H1 (cell line): Measurements from ENCODE around the gene C3. TPM values are rescaled to one million over a fixed set of nuclear protein-coding genes. Genes with fewer than 3 reads are reported as not detected.

Experiments used
- CTCF ChIA-PET: fragments of 300-600 bp; sonication (Branson Sonifier 250); formaldehyde crosslinking; loops from one replicate; lab custom pipeline; 2021; ENCODE audit not compliant: partially characterized antibody; lab: Charles Lee
- POLR2A ChIA-PET: fragments of 300-600 bp; sonication (Branson Sonifier 250); formaldehyde crosslinking; loops from one replicate; lab custom pipeline; 2021; ENCODE audit warnings: inconsistent platforms; ENCODE audit not compliant: partially characterized antibody; lab: Charles Lee
- DNase-seq, 2 experiments: peaks; one replicate each; pipeline versions ENCODE4 v3.0.0 to v3.0.0-alpha.2; 2010 to 2022; ENCODE audit warnings: low spot score in 2 of 2, low read depth in 1 of 2, mixed read lengths in 1 of 2
- FAIRE-seq: peaks from 2 replicates; lab custom pipeline; 2011; peaks lifted over from hg19 to GRCh38; lab: Jason Lieb, UNC
- H2AFZ ChIP-seq: 2 replicates; pipeline ENCODE4 v1.8.1; 2012; ENCODE audit warnings: low read length, inconsistent platforms
- H2AK5ac ChIP-seq: 2 replicates; pipeline ENCODE4 v1.6.1; 2013; ENCODE audit warnings: low read depth, low read length
- H2BK120ac ChIP-seq: replicated peaks from 2 replicates; pipeline ENCODE3; 2013; ENCODE audit warnings: low read depth, low read length, inconsistent platforms
- H2BK12ac ChIP-seq: 2 replicates; pipeline ENCODE4 v1.6.1; 2013; ENCODE audit warnings: low read depth, low read length
- H2BK15ac ChIP-seq: 2 replicates; pipeline ENCODE4 v1.6.1; 2013; ENCODE audit warnings: low read length
- H2BK20ac ChIP-seq: 2 replicates; pipeline ENCODE4 v1.6.1; 2013; ENCODE audit warnings: low read length
- H2BK5ac ChIP-seq: 2 replicates; pipeline ENCODE4 v1.6.1; 2013; ENCODE audit warnings: low read depth, low read length
- H3K14ac ChIP-seq: 2 replicates; pipeline ENCODE4 v1.6.1; 2013; ENCODE audit warnings: inconsistent platforms; ENCODE audit not compliant: insufficient read length
- H3K18ac ChIP-seq: 2 replicates; pipeline ENCODE4 v1.6.1; 2013; ENCODE audit warnings: low read length; ENCODE audit errors: extremely low read depth
- H3K23ac ChIP-seq: 2 replicates; pipeline ENCODE4 v1.6.1; 2013; ENCODE audit warnings: inconsistent platforms; ENCODE audit not compliant: insufficient read length
- H3K23me2 ChIP-seq: 2 replicates; pipeline ENCODE4 v1.6.1; 2013; ENCODE audit warnings: low read depth, low read length
- H3K27ac ChIP-seq: 2 replicates; pipeline ENCODE4 v1.6.1; 2011; ENCODE audit warnings: low read depth, low read length, inconsistent platforms
- H3K27me3 ChIP-seq, 4 experiments: replicated peaks in 1 of 4; 1 replicate in 1 of 4; 2 replicates in 3 of 4; pipeline versions ENCODE4 v1.6.1 to v1.8.1; 2011 to 2013; ENCODE audit warnings: low read length in 3 of 4, mild to moderate bottlenecking in 3 of 4, inconsistent platforms in 2 of 4, mixed read lengths in 2 of 4, moderate library complexity in 1 of 4; ENCODE audit not compliant: control insufficient read depth in 3 of 4, insufficient read depth in 3 of 4; ENCODE audit errors: extremely low read depth in 1 of 4
- H3K36me3 ChIP-seq, 4 experiments: 2 replicates each; pipeline versions ENCODE4 v1.6.1 to v1.8.1; 2011 to 2013; ENCODE audit warnings: mild to moderate bottlenecking in 4 of 4, low read length in 3 of 4, moderate library complexity in 2 of 4, control low read depth in 1 of 4, inconsistent platforms in 1 of 4; ENCODE audit not compliant: insufficient read depth in 4 of 4, control insufficient read depth in 2 of 4
- H3K4ac ChIP-seq: replicated peaks from 2 replicates; pipeline ENCODE3; 2013; ENCODE audit warnings: low read length, low read depth, mixed read lengths, inconsistent platforms; ENCODE audit not compliant: insufficient read length
- H3K4me1 ChIP-seq, 4 experiments: replicated peaks in 1 of 4; 1 replicate in 1 of 4; 2 replicates in 3 of 4; pipeline versions ENCODE4 v1.6.1 to v1.8.1; 2011 to 2013; ENCODE audit warnings: low read length in 3 of 4, inconsistent platforms in 2 of 4, mixed read lengths in 1 of 4; ENCODE audit not compliant: insufficient read depth in 4 of 4, control insufficient read depth in 3 of 4
- H3K4me2 ChIP-seq, 2 experiments: 2 replicates each; pipeline versions ENCODE4 v1.6.1 to v1.8.1; 2011 to 2013; ENCODE audit warnings: low read depth in 2 of 2, low read length in 2 of 2, control low read depth in 1 of 2, inconsistent platforms in 1 of 2, mild to moderate bottlenecking in 1 of 2; ENCODE audit not compliant: insufficient read depth in 1 of 2
- H3K4me3 ChIP-seq, 4 experiments: fragments of 200-600, 300-600 bp in 1 of 4; sonication (generic), shearing (Covaris generic), sonication (Bioruptor Twin) in 1 of 4; 2 replicates each; pipeline versions ENCODE4 v1.5.1 to v1.8.1; 2011 to 2016; ENCODE audit warnings: low read length in 4 of 4, low read depth in 3 of 4, control low read depth in 2 of 4, inconsistent platforms in 2 of 4, mild to moderate bottlenecking in 2 of 4, mixed read lengths in 1 of 4, moderate library complexity in 1 of 4; ENCODE audit not compliant: insufficient read depth in 2 of 4; ENCODE audit errors: extremely low read depth in 1 of 4
- H3K56ac ChIP-seq: replicated peaks from 2 replicates; pipeline ENCODE3; 2013; ENCODE audit warnings: low read depth, mild to moderate bottlenecking, mixed read lengths, low read length, inconsistent platforms; ENCODE audit not compliant: insufficient read length
- H3K79me1 ChIP-seq: 2 replicates; pipeline ENCODE4 v1.6.1; 2013; ENCODE audit warnings: low read depth, low read length, control low read depth
- H3K79me2 ChIP-seq, 2 experiments: 2 replicates each; pipeline versions ENCODE4 v1.6.1 to v1.8.1; 2012 to 2013; ENCODE audit warnings: low read length in 2 of 2, mild to moderate bottlenecking in 2 of 2, inconsistent platforms in 1 of 2; ENCODE audit not compliant: insufficient read depth in 2 of 2, control insufficient read depth in 1 of 2
- H3K9ac ChIP-seq, 4 experiments: replicated peaks in 1 of 4; 1 replicate in 1 of 4; 2 replicates in 3 of 4; pipeline versions ENCODE4 v1.6.1 to v1.8.1; 2011 to 2013; ENCODE audit warnings: low read depth in 3 of 4, low read length in 3 of 4, control low read depth in 2 of 4, mild to moderate bottlenecking in 2 of 4, moderate library complexity in 2 of 4, inconsistent platforms in 1 of 4; ENCODE audit errors: extremely low read depth in 1 of 4
- H3K9me3 ChIP-seq, 2 experiments: 2 replicates each; pipeline versions ENCODE4 v1.6.1 to v1.8.1; 2012 to 2013; ENCODE audit warnings: mild to moderate bottlenecking in 2 of 2, moderate library complexity in 2 of 2, control low read depth in 1 of 2, inconsistent platforms in 1 of 2, low read depth in 1 of 2, low read length in 1 of 2, mixed read lengths in 1 of 2; ENCODE audit not compliant: insufficient read depth in 2 of 2
- H4K20me1 ChIP-seq, 2 experiments: replicated peaks in 1 of 2; 2 replicates each; pipeline versions ENCODE3 to v1.8.1; 2011 to 2013; ENCODE audit warnings: inconsistent platforms in 2 of 2, low read length in 2 of 2, mild to moderate bottlenecking in 1 of 2; ENCODE audit not compliant: insufficient read depth in 2 of 2, control insufficient read depth in 1 of 2
- H4K5ac ChIP-seq: 2 replicates; pipeline ENCODE4 v1.6.1; 2013; ENCODE audit warnings: low read length, low read depth, mixed read lengths, inconsistent platforms; ENCODE audit not compliant: insufficient read length
- H4K8ac ChIP-seq: 2 replicates; pipeline ENCODE4 v1.8.0; 2013; ENCODE audit warnings: mild to moderate bottlenecking, moderate library complexity, low read length, inconsistent platforms; ENCODE audit not compliant: insufficient read depth; ENCODE audit errors: extremely low read depth
- H4K91ac ChIP-seq: replicated peaks from 2 replicates; pipeline ENCODE3; 2013; ENCODE audit warnings: low read length, mixed read lengths, inconsistent platforms; ENCODE audit not compliant: insufficient read length
- whole genome bisulfite sequencing, 2 experiments: shearing (Covaris generic) in 1 of 2; methylation state at CpG; one replicate each; pipeline versions ENCODE4 v1.1.6 to v1.1.7; 2013 to 2015; ENCODE audit warnings: low lambda C conversion rate in 2 of 2, mixed read lengths in 2 of 2, inconsistent platforms in 1 of 2, low coverage in 1 of 2, missing lambda C conversion rate in 1 of 2; ENCODE audit not compliant: insufficient replicate concordance in 2 of 2, insufficient coverage in 1 of 2, insufficient read length in 1 of 2; ENCODE audit errors: extremely low coverage in 1 of 2, missing lambda C conversion rate in 1 of 2; 5-methylcytosine and 5-hydroxymethylcytosine counted together
- polyA plus RNA-seq, 7 experiments: library from polyadenylated mRNA; depleted of rRNA in 3 of 7; stranded (reverse) in 5 of 7; unstranded in 2 of 7; fragments of >200 nt in 5 of 7; fragments of 200-250 nt in 2 of 7; gene quantifications; 1 replicate in 5 of 7; 2 replicates in 1 of 7; 4 replicates in 1 of 7; pipeline versions ENCODE4 v1.2.1 to v1.2.3, GENCODE V29; 2011 to 2013; ENCODE audit warnings: missing spikeins in 2 of 7, mixed read lengths in 2 of 7
- total RNA-seq: library from RNA; stranded (reverse); fragmentation: NEBNext Ultra II Directional; extraction: Animal tissue kit (Norgen Biotek cat#: 25700); gene quantifications from 2 replicates; pipeline ENCODE4 v1.2.1, GENCODE V29; 2021

Gene C3
- total and polyA plus RNA-seq, 2 of the 8 experiments (the other 6 are each of a cell fraction or from before 2014, with no cell fraction given), result 6.4 to 12.8 TPM

DNA sequence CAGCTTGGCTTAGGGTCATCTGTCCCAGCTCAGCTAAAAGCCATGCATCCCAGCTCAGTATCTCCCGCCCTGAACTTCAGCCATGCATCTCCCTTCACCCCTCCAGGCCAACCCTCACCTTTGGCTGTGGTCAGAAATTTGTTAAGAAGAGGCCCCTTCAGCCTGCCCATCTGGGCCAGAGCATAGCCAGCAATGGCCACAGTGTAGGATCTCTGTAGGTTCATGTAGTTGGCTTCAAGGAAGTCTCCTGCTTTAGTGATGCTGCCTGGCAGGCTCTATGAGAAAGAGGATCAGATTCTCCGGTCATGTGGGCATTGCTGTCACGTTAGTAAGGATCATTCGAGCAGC, 33.8 kb downstream of the C3 start:
- Histone ChIP-seq H4K91ac (no peak overlapping the region), H3K23ac (no peak overlapping the region), H3K79me1 (no peaks in the 10 kb centered on the region), H3K36me3 (no peaks in the 10 kb centered on the region; a peak in 1 of 8 replicates), H3K27me3 (no peaks in the 10 kb centered on the region), H3K9ac (no peak overlapping the region), H2BK5ac (no peak overlapping the region), H4K20me1 (no peaks in the 10 kb centered on the region), H3K4me1 (no peaks in the 10 kb centered on the region), H3K18ac (no peak overlapping the region), H2BK120ac (no peak overlapping the region), H3K9me3 (no peaks in the 10 kb centered on the region; a peak in 1 of 4 replicates), H3K27ac (no peak overlapping the region), H3K4me3 (no peak overlapping the region), H4K8ac (no peak overlapping the region), H3K14ac (no peak overlapping the region), H3K23me2 (no peaks in the 10 kb centered on the region), H2AK5ac (no peak overlapping the region), H3K4me2 (no peak overlapping the region), H2BK15ac (no peak overlapping the region), H2AFZ (no peak overlapping the region), H3K79me2 (no peaks in the 10 kb centered on the region), H2BK20ac (no peak overlapping the region), H3K56ac (no peak overlapping the region), H4K5ac (no peak overlapping the region), H2BK12ac (no peak overlapping the region), H3K4ac (no peak overlapping the region)
- no peak for DNase-seq
- ChIA-PET CTCF (interaction anchor here (0.6 to 0.8 kb wide), 2 partner anchors 38 to 160 kb away, joined by 3 to 4 read pairs; no protein-coding TSS in a partner anchor), POLR2A (no interaction called here)
- no peak for FAIRE-seq
- WGBS, 2 experiments, result 76% methylated on average over 4 of the region's 4 CpGs; no CpG with 5 or more reads in 1 of the 2 experiments
